Tibial artery (tissue), 4 donors: Measurements from ENCODE around the gene RASAL2.

Source experiments
- DNase-seq, 2 donors: peaks; one replicate each; pipeline ENCODE4 v3.0.0-alpha.2; 2019
- H3K27ac ChIP-seq, 2 donors: fragments of 200-600 bp; sonication (generic) in 1 of 2; 1 replicate in 1 of 2; 2 replicates in 1 of 2; pipeline ENCODE4 v1.5.1; 2018 to 2019; ENCODE audit warnings: mild to moderate bottlenecking in 1 of 2
- H3K27me3 ChIP-seq, 2 donors: fragments of 200-600 bp; sonication (generic) in 1 of 2; one replicate each; pipeline versions ENCODE4 v1.5.1 to v1.6.0; 2016 to 2019
- H3K36me3 ChIP-seq, 3 donors: fragments of 200-600 bp; sonication (generic) in 2 of 3; one replicate each; pipeline ENCODE4 v1.5.1; 2016 to 2019; ENCODE audit warnings: mild to moderate bottlenecking in 2 of 3
- H3K4me1 ChIP-seq, 4 donors: fragments of 200-600 bp; sonication (generic) in 2 of 4; 1 replicate in 3 of 4; 2 replicates in 1 of 4; pipeline ENCODE4 v1.5.1; 2016 to 2019
- H3K4me3 ChIP-seq, 2 donors: fragments of 200-600 bp; sonication (generic) in 1 of 2; 1 replicate in 1 of 2; 2 replicates in 1 of 2; pipeline ENCODE4 v1.5.1; 2018 to 2019; ENCODE audit warnings: mild to moderate bottlenecking in 2 of 2
- H3K9me3 ChIP-seq, 3 donors: fragments of 200-600 bp; sonication (generic) in 1 of 3; one replicate each; pipeline ENCODE4 v1.5.1; 2016 to 2019
- intact Hi-C: fragments of 100-400 bp; cut with DNase I; formaldehyde crosslinking; loops from one replicate; pipeline ENCODE4 v1.15.0; 2023; ENCODE audit warnings: low total_unique reads
- TF ChIP-seq, protein P1 (sequence below), 2 experiments: fragments of 200-600 bp in 1 of 2; fragments of 450-650 bp in 1 of 2; IDR thresholded peaks; one replicate each; pipeline ENCODE4 v1.5.1; 2017 to 2019; ENCODE audit warnings: antibody characterized with exemption in 2 of 2, mild to moderate bottlenecking in 1 of 2, moderate library complexity in 1 of 2

The RASAL2 gene

DNA sequence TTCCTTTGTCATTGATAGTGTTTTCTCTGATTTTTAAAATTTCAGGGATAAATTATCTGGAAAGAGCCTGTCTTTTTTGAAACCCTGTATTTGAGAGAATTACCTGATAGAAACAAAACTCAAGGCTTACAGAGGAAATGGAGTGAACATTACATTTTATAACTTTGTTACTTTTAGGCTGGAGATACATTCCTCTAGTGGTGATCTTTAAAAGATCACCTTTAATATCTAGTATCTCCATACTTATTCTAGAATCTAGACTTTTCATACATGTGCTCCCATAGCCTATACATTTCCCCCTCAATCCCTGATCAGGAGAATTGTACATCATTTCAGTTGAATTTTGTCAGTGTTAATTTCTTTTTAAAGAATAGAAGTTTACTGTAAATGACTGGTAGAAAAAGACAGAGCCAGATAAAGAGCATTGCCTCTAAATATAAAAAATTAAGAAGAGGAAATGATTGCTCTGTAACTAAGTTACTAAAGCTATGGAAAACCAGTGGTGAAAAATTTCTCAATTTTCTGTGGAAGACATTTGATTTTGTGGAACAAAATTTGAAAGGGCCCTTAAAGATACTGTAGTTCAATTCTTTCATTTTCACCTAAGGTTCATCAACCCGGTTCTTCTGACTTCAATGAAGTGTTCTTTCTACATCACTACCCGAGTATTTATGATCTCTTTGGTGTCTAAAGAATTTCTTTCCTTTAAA lies 33.7 kb downstream of the RASAL2 start:
- H3K9me3 ChIP-seq = no peaks in the 10 kb centered on the region
- H3K36me3 ChIP-seq = no peaks in the 10 kb centered on the region
- H3K27me3 ChIP-seq = no peaks in the 10 kb centered on the region
- no peak for DNase-seq
- peak overlapping the region in 1 of 2 donors; percentile 33 for H3K27ac ChIP-seq
- H3K4me3 ChIP-seq = no peak overlapping the region
- H3K4me1 ChIP-seq = peaks cover 0 to 55% (median 6%) of the 10 kb centered on the region in 4 donors
- intact Hi-C loops = no loop called here
- TF ChIP-seq, protein P1, sequence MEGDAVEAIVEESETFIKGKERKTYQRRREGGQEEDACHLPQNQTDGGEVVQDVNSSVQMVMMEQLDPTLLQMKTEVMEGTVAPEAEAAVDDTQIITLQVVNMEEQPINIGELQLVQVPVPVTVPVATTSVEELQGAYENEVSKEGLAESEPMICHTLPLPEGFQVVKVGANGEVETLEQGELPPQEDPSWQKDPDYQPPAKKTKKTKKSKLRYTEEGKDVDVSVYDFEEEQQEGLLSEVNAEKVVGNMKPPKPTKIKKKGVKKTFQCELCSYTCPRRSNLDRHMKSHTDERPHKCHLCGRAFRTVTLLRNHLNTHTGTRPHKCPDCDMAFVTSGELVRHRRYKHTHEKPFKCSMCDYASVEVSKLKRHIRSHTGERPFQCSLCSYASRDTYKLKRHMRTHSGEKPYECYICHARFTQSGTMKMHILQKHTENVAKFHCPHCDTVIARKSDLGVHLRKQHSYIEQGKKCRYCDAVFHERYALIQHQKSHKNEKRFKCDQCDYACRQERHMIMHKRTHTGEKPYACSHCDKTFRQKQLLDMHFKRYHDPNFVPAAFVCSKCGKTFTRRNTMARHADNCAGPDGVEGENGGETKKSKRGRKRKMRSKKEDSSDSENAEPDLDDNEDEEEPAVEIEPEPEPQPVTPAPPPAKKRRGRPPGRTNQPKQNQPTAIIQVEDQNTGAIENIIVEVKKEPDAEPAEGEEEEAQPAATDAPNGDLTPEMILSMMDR (IDR thresholded peaks at IDR 0.05) = no peak

GRCh38 chr1:178133239-178133989 lies 39.5 kb downstream of the RASAL2 start:
- TF ChIP-seq, protein P1 (IDR thresholded peaks at IDR 0.05) = no peak
- H3K27ac ChIP-seq = no peak overlapping the region
- H3K27me3 ChIP-seq = no peaks in the 10 kb centered on the region
- intact Hi-C loops = no loop called here
- H3K4me3 ChIP-seq = no peak overlapping the region
- DNase-seq = no peak
- H3K36me3 ChIP-seq = no peaks in the 10 kb centered on the region
- peaks cover 0 to 47% (median 13%) of the 10 kb centered on the region in 4 donors for H3K4me1 ChIP-seq
- no peaks in the 10 kb centered on the region for H3K9me3 ChIP-seq

DNA sequence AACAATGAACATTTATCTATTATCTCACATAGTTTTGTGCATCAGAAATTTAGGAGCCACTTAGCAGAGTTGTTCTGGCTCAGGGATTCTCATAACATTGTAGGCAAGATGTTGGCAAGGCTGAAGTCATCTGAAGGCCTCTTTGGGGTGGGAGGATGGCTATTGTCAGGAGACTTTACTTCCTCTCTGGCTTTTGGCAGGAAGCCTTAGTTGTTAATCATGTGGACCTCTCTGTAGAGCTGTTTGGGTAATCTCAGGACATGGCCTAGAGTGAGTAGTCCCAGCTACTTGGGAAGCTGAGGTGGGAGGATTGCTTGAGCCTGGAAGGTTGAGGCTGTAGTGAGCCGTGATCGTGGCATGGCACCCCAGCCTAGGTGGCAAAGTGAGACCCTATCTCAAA lies 40.2 kb downstream of the RASAL2 start:
- H3K4me1 ChIP-seq = peaks cover 0 to 52% (median 13%) of the 10 kb centered on the region in 4 donors
- no peaks in the 10 kb centered on the region for H3K9me3 ChIP-seq
- TF ChIP-seq, protein P1 (IDR thresholded peaks at IDR 0.05) = no peak
- peak in 1 of 2 donors; percentile 25 for DNase-seq
- no peaks in the 10 kb centered on the region for H3K27me3 ChIP-seq
- H3K27ac ChIP-seq = no peak overlapping the region
- H3K4me3 ChIP-seq = no peak overlapping the region
- no peaks in the 10 kb centered on the region for H3K36me3 ChIP-seq
- intact Hi-C loops = no loop called here

- peak overlapping the region; percentile 17 to 34 for H3K27ac ChIP-seq
Observed at GRCh38 chr1:178137238-178137637, 43.3 kb downstream of the RASAL2 start.

DNA sequence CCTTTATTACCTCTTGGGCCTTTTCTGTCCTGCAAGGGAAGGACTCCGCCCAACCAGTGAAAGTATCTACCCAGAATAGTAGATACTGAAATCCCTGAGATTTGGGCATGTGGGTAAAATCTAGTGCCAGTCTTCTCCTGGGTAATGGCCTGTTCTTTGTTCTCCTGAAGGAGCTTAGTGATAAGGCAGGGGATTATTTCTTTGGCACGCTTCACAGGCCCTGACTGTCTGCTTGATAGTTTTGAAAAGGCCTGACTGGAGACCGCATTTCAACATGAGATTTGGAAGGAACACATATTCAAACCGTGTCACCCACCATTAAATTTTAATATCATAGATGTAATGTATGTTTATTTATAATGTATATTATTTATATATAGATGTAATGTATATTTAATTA lies 48.9 kb downstream of the RASAL2 start:
- DNase-seq = no peak
- no peaks in the 10 kb centered on the region for H3K36me3 ChIP-seq
- H3K9me3 ChIP-seq = no peaks in the 10 kb centered on the region
- H3K4me3 ChIP-seq = no peak overlapping the region
- peaks cover 0 to 70% (median 9%) of the 10 kb centered on the region in 4 donors for H3K4me1 ChIP-seq
- no peaks in the 10 kb centered on the region for H3K27me3 ChIP-seq
- TF ChIP-seq, protein P1 (IDR thresholded peaks at IDR 0.05) = no peak
- intact Hi-C loops = no loop called here
- no peak overlapping the region for H3K27ac ChIP-seq

More at GRCh38 chr1:178137238-178137637, 43.3 kb downstream of the RASAL2 start:
- no peak for DNase-seq
- H3K4me1 ChIP-seq = peaks cover 0 to 66% (median 15%) of the 10 kb centered on the region in 4 donors
- H3K36me3 ChIP-seq = no peaks in the 10 kb centered on the region
- TF ChIP-seq, protein P1 (IDR thresholded peaks at IDR 0.05) = no peak
- H3K9me3 ChIP-seq = no peaks in the 10 kb centered on the region
- intact Hi-C loops = no loop called here
- no peaks in the 10 kb centered on the region for H3K27me3 ChIP-seq
- peak overlapping the region in 1 of 2 donors; percentile 4 for H3K4me3 ChIP-seq
